ENCODE data around the gene ADGRG1. TPM values are rescaled to one million over a fixed set of nuclear protein-coding genes. Genes with fewer than 3 reads are reported as not detected.
A peak's percentile ranks its signal among the peaks of the same experiment; 100 is the strongest.

Gene ADGRG1
- total RNA-seq, 1 experiment from 2014 or later, result 0.47 TPM

DNA sequence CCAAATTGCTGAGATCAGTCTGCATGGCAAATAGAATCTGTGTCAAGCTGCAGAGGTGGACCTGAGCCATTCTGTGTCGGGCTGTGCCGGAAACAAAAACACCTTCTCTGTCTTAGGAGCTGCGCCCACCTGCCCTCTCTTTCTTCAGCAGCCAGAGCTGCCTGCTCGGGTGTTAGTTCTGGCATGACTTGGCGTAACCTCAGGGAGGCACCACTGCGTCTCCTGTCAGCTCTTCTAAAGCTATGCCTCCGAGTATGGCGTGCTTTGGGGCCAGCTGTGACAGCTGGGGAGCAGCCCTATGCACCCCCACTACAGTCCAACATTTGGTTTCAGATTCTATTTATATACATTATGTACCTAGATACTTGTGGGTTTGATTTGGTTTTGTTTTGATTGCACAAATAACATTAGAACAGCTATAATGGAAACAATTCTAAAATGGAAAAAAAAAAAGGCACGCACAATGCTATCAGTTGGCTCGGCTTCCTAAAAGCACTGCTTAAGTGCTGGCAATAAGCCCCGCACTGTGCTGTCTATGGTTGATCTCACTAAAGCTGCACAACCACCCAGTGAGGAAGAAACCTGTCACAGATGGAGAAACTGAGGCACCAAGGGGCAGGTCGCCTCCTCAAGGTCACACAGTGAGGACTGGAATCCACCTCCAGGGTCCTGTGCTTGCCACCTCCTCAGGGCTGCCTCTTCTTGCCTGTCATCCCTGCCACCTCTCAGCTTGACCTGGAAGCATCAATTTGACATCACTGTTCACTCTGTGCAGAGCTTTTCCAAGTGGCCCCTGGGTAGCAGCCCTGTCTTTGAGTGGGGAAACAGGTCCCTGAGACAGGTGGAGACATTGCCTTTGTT, 18.7 kb upstream of the ADGRG1 start:
- H3K4me3 ChIP-seq, result no peak overlapping the region
- no peak overlapping the region for H3K27ac ChIP-seq
- no peaks in the 10 kb centered on the region for H3K36me3 ChIP-seq
- peaks cover 13% of the 10 kb centered on the region for H3K4me1 ChIP-seq (replicated peaks)
- H3K27me3 ChIP-seq (replicated peaks), result peaks cover 3% of the 10 kb centered on the region; the same call in 1 of the 2 replicates
- peak in 1 of 2 experiments; percentile 30 for DNase-seq (ENCODE audit: low read depth in 1 of 2, low spot score in 2 of 2)
- H3K9me3 ChIP-seq (replicated peaks), result no peaks in the 10 kb centered on the region

DNA sequence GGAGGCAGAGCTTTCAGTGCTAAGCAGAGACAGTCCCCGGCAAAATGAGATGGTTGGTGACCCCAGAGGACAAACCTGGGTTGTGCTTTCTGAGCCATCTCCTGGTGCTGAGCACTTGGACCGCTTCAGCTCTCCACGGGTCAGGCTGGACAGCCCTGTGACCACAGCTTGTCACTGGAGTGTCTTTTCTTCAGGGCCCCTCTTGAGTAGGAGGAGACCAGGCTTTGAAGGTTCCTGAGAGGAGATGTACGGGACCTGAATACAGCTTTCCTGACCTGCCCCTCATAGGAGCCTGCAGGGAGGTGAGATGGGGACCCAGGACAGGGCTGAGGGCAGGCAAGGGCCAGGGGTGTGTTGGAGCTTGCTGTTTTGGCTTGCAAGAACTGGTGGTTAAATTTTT, 17.8 kb upstream of the ADGRG1 start:
- no peak overlapping the region for H3K27ac ChIP-seq
- no peak for DNase-seq (ENCODE audit: low read depth in 1 of 2, low spot score in 2 of 2)
- no peaks in the 10 kb centered on the region for H3K9me3 ChIP-seq (replicated peaks)
- no peaks in the 10 kb centered on the region for H3K36me3 ChIP-seq
- H3K27me3 ChIP-seq (replicated peaks), result no peaks in the 10 kb centered on the region
- no peak overlapping the region for H3K4me3 ChIP-seq
- H3K4me1 ChIP-seq (replicated peaks), result peaks cover 13% of the 10 kb centered on the region

- Histone ChIP-seq H3K4me3 (no peak overlapping the region), H3K9me3 (replicated peaks) (no peaks in the 10 kb centered on the region), H3K27me3 (replicated peaks) (no peaks in the 10 kb centered on the region), H3K4me1 (replicated peaks) (peaks cover 13% of the 10 kb centered on the region), H3K27ac (no peak overlapping the region), H3K36me3 (no peaks in the 10 kb centered on the region)
- peak; percentile 24 to 30 for DNase-seq (ENCODE audit: low read depth in 1 of 2, low spot score in 2 of 2)
Observed at GRCh38 chr16:57611181-57611580, 17.2 kb upstream of the ADGRG1 start.

DNA sequence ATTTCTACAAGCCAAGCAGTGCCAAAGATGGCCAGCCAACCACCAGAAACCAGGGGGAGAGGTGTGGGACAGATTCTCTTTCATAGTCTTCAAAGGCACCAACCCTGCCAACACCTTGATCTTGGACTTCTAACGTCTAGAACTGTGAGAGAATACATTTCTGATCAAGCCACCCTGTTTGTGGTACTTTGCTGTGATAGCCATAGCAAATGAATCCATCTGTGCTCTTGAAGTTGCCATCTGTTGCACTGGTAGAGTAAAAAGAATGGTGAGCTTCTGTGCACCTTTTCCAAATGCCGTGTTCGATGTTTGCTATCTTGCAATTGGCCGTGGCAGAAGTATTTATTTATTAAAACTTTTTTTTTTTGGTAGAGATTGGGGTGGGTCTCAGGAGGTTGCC, 16.7 kb upstream of the ADGRG1 start:
- peak in 1 of 2 experiments; percentile 11 for DNase-seq (ENCODE audit: low read depth in 1 of 2, low spot score in 2 of 2)
- Histone ChIP-seq H3K4me1 (replicated peaks) (peaks cover 13% of the 10 kb centered on the region), H3K36me3 (no peaks in the 10 kb centered on the region), H3K27me3 (replicated peaks) (no peaks in the 10 kb centered on the region), H3K4me3 (no peak overlapping the region), H3K9me3 (replicated peaks) (no peaks in the 10 kb centered on the region), H3K27ac (no peak overlapping the region)

DNA sequence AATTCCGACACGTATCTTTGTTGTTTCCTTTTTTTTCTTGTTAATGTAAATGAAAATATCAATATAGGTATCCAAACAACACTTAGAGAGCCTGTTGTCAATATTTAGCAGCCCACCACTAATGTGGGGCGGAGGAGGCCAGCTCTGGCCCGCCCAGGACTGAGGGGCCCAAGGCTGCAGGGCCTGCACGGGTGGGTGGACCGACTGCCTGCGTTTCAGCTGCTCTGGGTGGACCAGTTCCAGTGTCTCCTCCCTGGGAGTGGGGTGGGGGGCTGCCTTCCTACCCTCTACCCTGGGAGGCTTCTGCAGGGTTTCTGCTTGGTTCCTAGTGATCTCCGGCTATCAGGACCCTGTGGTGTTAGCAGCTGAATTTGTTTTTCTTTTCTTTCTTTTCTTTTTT, 15.9 kb upstream of the ADGRG1 start:
- Histone ChIP-seq H3K27ac (no peak overlapping the region), H3K36me3 (no peaks in the 10 kb centered on the region), H3K4me1 (replicated peaks) (peaks cover 13% of the 10 kb centered on the region), H3K27me3 (replicated peaks) (no peaks in the 10 kb centered on the region), H3K9me3 (replicated peaks) (no peaks in the 10 kb centered on the region), H3K4me3 (no peak overlapping the region)
- no peak for DNase-seq (ENCODE audit: low read depth in 1 of 2, low spot score in 2 of 2)

- Histone ChIP-seq H3K4me3 (no peak overlapping the region), H3K9me3 (replicated peaks) (no peaks in the 10 kb centered on the region), H3K36me3 (no peaks in the 10 kb centered on the region), H3K4me1 (replicated peaks) (peaks cover 13% of the 10 kb centered on the region), H3K27me3 (replicated peaks) (no peaks in the 10 kb centered on the region), H3K27ac (no peak overlapping the region)
- DNase-seq (ENCODE audit: low read depth in 1 of 2, low spot score in 2 of 2), result no peak
Observed at GRCh38 chr16:57613514-57613913, 14.9 kb upstream of the ADGRG1 start.

GRCh38 chr16:57614536-57614935, 13.9 kb upstream of the ADGRG1 start:
- H3K27ac ChIP-seq, result no peak overlapping the region
- H3K9me3 ChIP-seq (replicated peaks), result no peaks in the 10 kb centered on the region
- H3K4me3 ChIP-seq, result no peak overlapping the region
- DNase-seq (ENCODE audit: low read depth in 1 of 2, low spot score in 2 of 2), result no peak
- no peaks in the 10 kb centered on the region for H3K27me3 ChIP-seq (replicated peaks)
- H3K4me1 ChIP-seq (replicated peaks), result peaks cover 13% of the 10 kb centered on the region
- no peaks in the 10 kb centered on the region for H3K36me3 ChIP-seq

GRCh38 chr16:57614944-57615343, 13.5 kb upstream of the ADGRG1 start:
- Histone ChIP-seq H3K4me3 (no peak overlapping the region), H3K27me3 (replicated peaks) (no peaks in the 10 kb centered on the region), H3K9me3 (replicated peaks) (no peaks in the 10 kb centered on the region), H3K36me3 (no peaks in the 10 kb centered on the region), H3K27ac (no peak overlapping the region), H3K4me1 (replicated peaks) (peaks cover 13% of the 10 kb centered on the region)
- DNase-seq (ENCODE audit: low read depth in 1 of 2, low spot score in 2 of 2), result peak in 1 of 2 experiments; percentile 25

GRCh38 chr16:57615813-57616212, 12.6 kb upstream of the ADGRG1 start:
- H3K27me3 ChIP-seq (replicated peaks), result no peaks in the 10 kb centered on the region
- DNase-seq (ENCODE audit: low read depth in 1 of 2, low spot score in 2 of 2), result peak in 1 of 2 experiments; percentile 29
- no peaks in the 10 kb centered on the region for H3K9me3 ChIP-seq (replicated peaks)
- no peak overlapping the region for H3K4me3 ChIP-seq
- no peak overlapping the region for H3K27ac ChIP-seq
- H3K36me3 ChIP-seq, result no peaks in the 10 kb centered on the region
- H3K4me1 ChIP-seq (replicated peaks), result peaks cover 9% of the 10 kb centered on the region

GRCh38 chr16:57616241-57616640, 12.2 kb upstream of the ADGRG1 start:
- Histone ChIP-seq H3K4me3 (no peak overlapping the region), H3K36me3 (no peaks in the 10 kb centered on the region), H3K9me3 (replicated peaks) (no peaks in the 10 kb centered on the region), H3K27ac (no peak overlapping the region), H3K27me3 (replicated peaks) (no peaks in the 10 kb centered on the region), H3K4me1 (replicated peaks) (peaks cover 5% of the 10 kb centered on the region)
- no peak for DNase-seq (ENCODE audit: low read depth in 1 of 2, low spot score in 2 of 2)

DNA sequence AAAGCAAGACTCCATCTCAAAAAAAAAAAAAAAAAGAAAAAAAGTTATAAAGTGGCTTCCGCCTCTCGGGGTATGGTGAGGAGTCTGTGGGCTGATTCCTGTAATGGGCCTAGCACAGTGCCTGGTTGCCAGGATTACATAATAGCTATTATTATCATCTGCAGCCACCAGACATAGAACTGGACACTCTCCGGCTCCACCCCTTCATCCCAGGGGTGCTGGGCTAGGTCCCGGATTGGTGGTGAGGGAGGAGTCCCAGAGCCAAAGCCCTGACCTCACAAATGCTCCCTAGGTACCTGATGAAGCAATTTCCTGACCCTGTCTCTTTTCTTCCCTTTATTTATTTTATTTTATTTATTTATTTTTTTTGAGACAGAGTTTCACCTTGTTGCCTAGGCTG, 11.6 kb upstream of the ADGRG1 start:
- no peaks in the 10 kb centered on the region for H3K27me3 ChIP-seq (replicated peaks)
- no peaks in the 10 kb centered on the region for H3K9me3 ChIP-seq (replicated peaks)
- no peak overlapping the region for H3K4me3 ChIP-seq
- no peaks in the 10 kb centered on the region for H3K36me3 ChIP-seq
- no peaks in the 10 kb centered on the region for H3K4me1 ChIP-seq (replicated peaks)
- H3K27ac ChIP-seq, result no peak overlapping the region
- no peak for DNase-seq (ENCODE audit: low read depth in 1 of 2, low spot score in 2 of 2)

GRCh38 chr16:57617604-57618111, 10.8 kb upstream of the ADGRG1 start:
- H3K9me3 ChIP-seq (replicated peaks), result no peaks in the 10 kb centered on the region
- H3K27ac ChIP-seq, result no peak overlapping the region
- DNase-seq (ENCODE audit: low read depth in 1 of 2, low spot score in 2 of 2), result no peak
- H3K27me3 ChIP-seq (replicated peaks), result no peaks in the 10 kb centered on the region
- H3K36me3 ChIP-seq, result no peaks in the 10 kb centered on the region
- H3K4me3 ChIP-seq, result no peak overlapping the region
- H3K4me1 ChIP-seq (replicated peaks), result no peaks in the 10 kb centered on the region

- 0 out of 2 replicates have a peak, but pooled peaks cover 1% of the 10 kb centered on the region for H3K4me1 ChIP-seq (replicated peaks)
- H3K27ac ChIP-seq, result no peak overlapping the region
- no peak overlapping the region for H3K4me3 ChIP-seq
- no peak for DNase-seq (ENCODE audit: low read depth in 1 of 2, low spot score in 2 of 2)
- no peaks in the 10 kb centered on the region for H3K9me3 ChIP-seq (replicated peaks)
- no peaks in the 10 kb centered on the region for H3K36me3 ChIP-seq
- H3K27me3 ChIP-seq (replicated peaks), result no peaks in the 10 kb centered on the region
Observed at GRCh38 chr16:57618296-57619132, 9.9 kb upstream of the ADGRG1 start.

- H3K4me1 ChIP-seq (replicated peaks), result 0 out of 2 replicates have a peak, but pooled peaks cover 4% of the 10 kb centered on the region
- H3K27me3 ChIP-seq (replicated peaks), result no peaks in the 10 kb centered on the region
- H3K27ac ChIP-seq, result no peak overlapping the region
- H3K4me3 ChIP-seq, result no peak overlapping the region
- DNase-seq (ENCODE audit: low read depth in 1 of 2, low spot score in 2 of 2), result no peak
- H3K9me3 ChIP-seq (replicated peaks), result no peaks in the 10 kb centered on the region
- no peaks in the 10 kb centered on the region for H3K36me3 ChIP-seq
Observed at GRCh38 chr16:57619133-57619605, 9.3 kb upstream of the ADGRG1 start.
